OCI-LY7 (cell line): ENCODE measurements around the gene ELL2. TPM values are rescaled to one million over a fixed set of nuclear protein-coding genes. Genes with fewer than 3 reads are reported as not detected.

Source experiments
- BruUV-seq: library from RNA; stranded (reverse); fragments of 400-500 nt; replicated peaks from 2 replicates; lab custom pipeline; 2021; lab: Mats Ljungman, UMichigan
- CTCF ChIA-PET: fragments of 300-600 bp; sonication (Branson Sonifier 250); formaldehyde crosslinking; loops from one replicate; lab custom pipeline; 2022; ENCODE audit warnings: antibody characterized with exemption; ENCODE audit not compliant: unreplicated experiment; lab: Charles Lee
- POLR2A ChIA-PET: fragments of 300-600 bp; sonication (Branson Sonifier 250); formaldehyde crosslinking; loops from one replicate; lab custom pipeline; 2022; ENCODE audit warnings: antibody characterized with exemption; lab: Charles Lee
- DNase-seq: peaks from one replicate; pipeline ENCODE4 v3.0.0-alpha.2; 2015; ENCODE audit warnings: low spot score
- H2AFZ ChIP-seq: fragments of 200-600 bp; sonication (generic), shearing (Covaris generic); 2 replicates; pipeline ENCODE4 v1.6.1; 2014; ENCODE audit warnings: mild to moderate bottlenecking, antibody characterized with exemption, low read length, moderate library complexity
- H3K27ac ChIP-seq: fragments of 200-600 bp; sonication (generic); 2 replicates; pipeline ENCODE4 v1.5.1; 2014; ENCODE audit warnings: mixed run types, low read depth, mild to moderate bottlenecking, moderate library complexity, low read length, inconsistent platforms; ENCODE audit not compliant: poor library complexity, severe bottlenecking
- H3K36me3 ChIP-seq: fragments of 200-600 bp; sonication (generic); 2 replicates; pipeline ENCODE4 v1.6.1; 2014; ENCODE audit warnings: mild to moderate bottlenecking, antibody characterized with exemption, low read length, moderate library complexity, mixed read lengths; ENCODE audit not compliant: insufficient read depth
- H3K4me1 ChIP-seq: fragments of 200-600 bp; sonication (generic); 2 replicates; pipeline ENCODE4 v1.5.1; 2014; ENCODE audit warnings: mild to moderate bottlenecking, low read length; ENCODE audit not compliant: insufficient read depth, poor library complexity, severe bottlenecking
- H3K4me2 ChIP-seq: fragments of 200-600 bp; sonication (generic); 2 replicates; pipeline ENCODE4 v1.6.1; 2014; ENCODE audit warnings: mild to moderate bottlenecking, low read length
- H3K4me3 ChIP-seq: fragments of 200-600 bp; sonication (generic); 2 replicates; pipeline ENCODE4 v1.5.1; 2014; ENCODE audit warnings: mild to moderate bottlenecking, low read depth, low read length; ENCODE audit not compliant: poor library complexity, severe bottlenecking
- H3K79me2 ChIP-seq: fragments of 200-600 bp; sonication (generic); 2 replicates; pipeline ENCODE4 v1.6.1; 2016; ENCODE audit warnings: low read depth, mild to moderate bottlenecking, low read length, moderate library complexity, mixed read lengths; ENCODE audit not compliant: insufficient read depth
- H3K9me2 ChIP-seq: fragments of 200-600 bp; sonication (generic); 2 replicates; pipeline ENCODE4 v1.6.1; 2016; ENCODE audit warnings: mild to moderate bottlenecking, low read length, mixed read lengths; ENCODE audit not compliant: insufficient read depth
- H3K9me3 ChIP-seq: fragments of 200-600 bp; sonication (generic); 2 replicates; pipeline ENCODE4 v1.6.1; 2014; ENCODE audit warnings: mild to moderate bottlenecking, mixed run types, low read length, mixed read lengths
- H4K20me1 ChIP-seq: fragments of 200-600 bp; sonication (generic); 2 replicates; pipeline ENCODE4 v1.6.1; 2014; ENCODE audit warnings: mild to moderate bottlenecking, antibody characterized with exemption, low read length, moderate library complexity, mixed read lengths; ENCODE audit not compliant: insufficient read depth
- EZH2phosphoT487 ChIP-seq: fragments of 200-600 bp; sonication (generic); IDR thresholded peaks from 2 replicates; pipeline ENCODE4 v1.6.1; 2018; ENCODE audit warnings: low read depth, borderline replicate concordance, mild to moderate bottlenecking, mixed run types, antibody characterized with exemption, low read length, moderate library complexity, mixed read lengths
- intact Hi-C: fragments of 100-400 bp; cut with micrococcal nuclease; formaldehyde crosslinking; loops from one replicate; pipeline ENCODE4 v1.10.0; 2022; ENCODE audit not compliant: unreplicated experiment
- total RNA-seq, 2 experiments: library from RNA; depleted of rRNA in 1 of 2; stranded (reverse); fragments of >200 nt in 1 of 2; shearing (Covaris generic) in 1 of 2; gene quantifications; 2 replicates each; pipeline ENCODE4 v1.2.3, GENCODE V29; 2014 to 2022
- TF ChIP-seq, protein P1 (sequence below): fragments of 200-600 bp; sonication (generic); conservative IDR thresholded peaks from 2 replicates; pipeline ENCODE4 v1.5.1; 2014; ENCODE audit warnings: mild to moderate bottlenecking, antibody characterized with exemption, low read length, moderate library complexity, mixed read lengths

ELL2 gene
- total RNA-seq, 2 experiments from 2014 or later = 0.98 to 4.7 TPM

DNA sequence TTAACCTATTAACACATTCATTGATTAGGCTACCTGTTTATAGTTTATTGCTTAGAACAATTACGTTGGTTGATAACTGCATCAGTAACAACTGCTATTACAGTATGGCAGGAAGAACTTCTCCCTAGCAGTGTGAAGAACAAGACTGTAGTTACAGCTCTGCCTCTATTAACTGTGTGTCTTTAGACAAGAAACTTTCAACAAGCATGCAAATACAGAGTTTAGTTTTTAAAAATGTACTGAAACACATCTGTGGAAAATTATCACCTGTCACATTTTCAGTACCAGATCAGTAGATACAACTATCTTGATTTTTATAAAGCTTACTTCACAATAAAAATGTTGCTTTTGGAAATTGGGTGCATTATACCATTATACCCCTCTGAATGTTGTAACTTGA, 22.2 kb downstream of the ELL2 start:
- no TSS peak for BruUV-seq
- Histone ChIP-seq H3K4me3 (no peak overlapping the region), H4K20me1 (no peaks in the 10 kb centered on the region), H3K4me1 (no peaks in the 10 kb centered on the region), H3K36me3 (no peaks in the 10 kb centered on the region), H3K4me2 (no peak overlapping the region), H3K9me2 (no peaks in the 10 kb centered on the region), H2AFZ (no peak overlapping the region), H3K79me2 (no peaks in the 10 kb centered on the region), H3K9me3 (no peaks in the 10 kb centered on the region), H3K27ac (no peak overlapping the region)
- POLR2A ChIA-PET = no interaction called here
- intact Hi-C loops = no loop called here
- DNase-seq = no peak
- TF ChIP-seq, protein P1, sequence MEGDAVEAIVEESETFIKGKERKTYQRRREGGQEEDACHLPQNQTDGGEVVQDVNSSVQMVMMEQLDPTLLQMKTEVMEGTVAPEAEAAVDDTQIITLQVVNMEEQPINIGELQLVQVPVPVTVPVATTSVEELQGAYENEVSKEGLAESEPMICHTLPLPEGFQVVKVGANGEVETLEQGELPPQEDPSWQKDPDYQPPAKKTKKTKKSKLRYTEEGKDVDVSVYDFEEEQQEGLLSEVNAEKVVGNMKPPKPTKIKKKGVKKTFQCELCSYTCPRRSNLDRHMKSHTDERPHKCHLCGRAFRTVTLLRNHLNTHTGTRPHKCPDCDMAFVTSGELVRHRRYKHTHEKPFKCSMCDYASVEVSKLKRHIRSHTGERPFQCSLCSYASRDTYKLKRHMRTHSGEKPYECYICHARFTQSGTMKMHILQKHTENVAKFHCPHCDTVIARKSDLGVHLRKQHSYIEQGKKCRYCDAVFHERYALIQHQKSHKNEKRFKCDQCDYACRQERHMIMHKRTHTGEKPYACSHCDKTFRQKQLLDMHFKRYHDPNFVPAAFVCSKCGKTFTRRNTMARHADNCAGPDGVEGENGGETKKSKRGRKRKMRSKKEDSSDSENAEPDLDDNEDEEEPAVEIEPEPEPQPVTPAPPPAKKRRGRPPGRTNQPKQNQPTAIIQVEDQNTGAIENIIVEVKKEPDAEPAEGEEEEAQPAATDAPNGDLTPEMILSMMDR = no peak
- TF ChIP-seq EZH2phosphoT487 = no peak
- CTCF ChIA-PET = no interaction called here

- Histone ChIP-seq H3K9me2 (no peaks in the 10 kb centered on the region), H3K9me3 (no peaks in the 10 kb centered on the region), H3K36me3 (no peaks in the 10 kb centered on the region), H3K27ac (no peak overlapping the region), H3K4me3 (no peak overlapping the region), H4K20me1 (no peaks in the 10 kb centered on the region), H3K4me2 (no peak overlapping the region), H3K4me1 (no peaks in the 10 kb centered on the region), H3K79me2 (no peaks in the 10 kb centered on the region), H2AFZ (no peak overlapping the region)
- intact Hi-C loops = no loop called here
- POLR2A ChIA-PET = no interaction called here
- no TSS peak for BruUV-seq
- no peak for DNase-seq
- TF ChIP-seq, protein P1 = no peak
- no peak for TF ChIP-seq EZH2phosphoT487
- CTCF ChIA-PET = no interaction called here
These were observed 22.9 kb downstream of the ELL2 start for GRCh38 chr5:95938766-95939165.

DNA sequence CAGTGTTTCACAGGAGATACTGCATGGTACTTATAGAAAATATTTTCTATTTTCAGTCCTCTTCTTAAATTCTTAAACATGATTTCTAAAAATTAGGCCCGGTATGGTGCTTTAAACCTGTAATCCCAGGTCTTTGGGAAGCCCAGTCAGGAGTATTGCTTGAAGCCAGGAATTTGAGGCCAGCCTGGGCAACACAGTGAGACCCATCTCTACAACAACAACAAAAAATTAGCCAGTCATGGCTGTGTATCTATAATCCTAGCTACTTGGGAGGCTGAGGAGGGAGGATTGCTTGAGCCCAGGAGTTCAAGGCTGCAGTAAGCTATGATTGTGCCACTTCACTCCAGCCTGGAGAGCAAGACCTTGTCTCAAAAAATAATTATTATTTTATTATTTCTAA, 23.3 kb downstream of the ELL2 start:
- Histone ChIP-seq H3K79me2 (no peaks in the 10 kb centered on the region), H3K27ac (no peak overlapping the region), H4K20me1 (no peaks in the 10 kb centered on the region), H3K36me3 (no peaks in the 10 kb centered on the region), H2AFZ (no peak overlapping the region), H3K4me3 (no peak overlapping the region), H3K4me1 (no peaks in the 10 kb centered on the region), H3K9me2 (no peaks in the 10 kb centered on the region), H3K9me3 (no peaks in the 10 kb centered on the region), H3K4me2 (no peak overlapping the region)
- DNase-seq = no peak
- intact Hi-C loops = no loop called here
- no TSS peak for BruUV-seq
- ChIA-PET POLR2A (interaction anchor here (2.5 kb wide), 1 partner anchor 14 kb away, joined by 10 read pairs; no protein-coding TSS in a partner anchor), CTCF (no interaction called here)
- TF ChIP-seq EZH2phosphoT487 = no peak
- TF ChIP-seq, protein P1 = no peak
